IMR-90 (cell line): ENCODE results near the gene VRTN. TPM values are rescaled to one million over a fixed set of nuclear protein-coding genes. Genes with fewer than 3 reads are reported as not detected.
"Not testable (repeated sequence)": the region's sequence is repeated elsewhere in the genome, so short reads cannot be mapped to it uniquely, and the experiment has no call there.

Source experiments
- ATAC-seq: fragments of 200-7000 bp; cut with Tn5 transposase; 2 replicates; pipeline ENCODE4 v1.9.1; 2020; ENCODE audit warnings: low read depth, mild to moderate bottlenecking, moderate library complexity
- BruUV-seq: library from RNA; stranded (reverse); fragments of 400-500 nt; replicated peaks from 2 replicates; lab custom pipeline; 2021; lab: Mats Ljungman, UMichigan
- CTCF ChIA-PET: fragments of 300-600 bp; formaldehyde crosslinking; extraction: SDS; loops from one replicate; lab custom pipeline; 2021; ENCODE audit warnings: antibody characterized with exemption; lab: Yijun Ruan, JAX
- POLR2A ChIA-PET: fragments of 300-600 bp; sonication (Branson Sonifier 250); formaldehyde crosslinking; loops from one replicate; lab custom pipeline; 2022; ENCODE audit warnings: antibody characterized with exemption; ENCODE audit not compliant: unreplicated experiment; lab: Charles Lee
- DNase-seq: peaks from one replicate; pipeline ENCODE4 v3.0.0; 2013
- H2AFZ ChIP-seq: replicated peaks from 2 replicates; pipeline ENCODE3; 2013; ENCODE audit warnings: low read length, mild to moderate bottlenecking; ENCODE audit not compliant: poor library complexity
- H2AK5ac ChIP-seq: 2 replicates; pipeline ENCODE4 v1.6.1; 2013; ENCODE audit warnings: low read depth, low read length, inconsistent platforms
- H2AK9ac ChIP-seq: replicated peaks from 2 replicates; pipeline ENCODE3; 2013; ENCODE audit warnings: mild to moderate bottlenecking, low read depth, low read length, moderate library complexity; ENCODE audit not compliant: poor library complexity
- H2BK120ac ChIP-seq: 2 replicates; pipeline ENCODE4 v1.6.1; 2013; ENCODE audit warnings: low read depth, low read length, inconsistent platforms
- H2BK15ac ChIP-seq: 3 replicates; pipeline ENCODE4 v1.6.1; 2013; ENCODE audit warnings: low read depth, low read length, inconsistent platforms
- H2BK20ac ChIP-seq: 2 replicates; pipeline ENCODE4 v1.6.1; 2013; ENCODE audit warnings: low read depth, mild to moderate bottlenecking, inconsistent platforms, low read length, moderate library complexity
- H2BK5ac ChIP-seq: 2 replicates; pipeline ENCODE4 v1.6.1; 2013; ENCODE audit warnings: mild to moderate bottlenecking, low read depth, low read length, inconsistent platforms; ENCODE audit not compliant: poor library complexity, severe bottlenecking
- H3K14ac ChIP-seq: replicated peaks from 2 replicates; pipeline ENCODE4 v1.6.1; 2013; ENCODE audit warnings: low read depth, low read length, inconsistent platforms
- H3K18ac ChIP-seq: 2 replicates; pipeline ENCODE4 v1.6.1; 2013; ENCODE audit warnings: low read depth, low read length, control low read depth
- H3K23ac ChIP-seq: 2 replicates; pipeline ENCODE4 v1.6.1; 2013; ENCODE audit warnings: low read depth, low read length, inconsistent platforms
- H3K27ac ChIP-seq: 2 replicates; pipeline ENCODE4 v1.5.1; 2013; ENCODE audit warnings: mild to moderate bottlenecking, control low read depth, low read length; ENCODE audit not compliant: insufficient read depth
- H3K27me3 ChIP-seq: 2 replicates; pipeline ENCODE4 v1.6.1; 2013; ENCODE audit warnings: low read length; ENCODE audit not compliant: control insufficient read depth, insufficient read depth
- H3K36me3 ChIP-seq: 2 replicates; pipeline ENCODE4 v1.6.1; 2013; ENCODE audit warnings: low read length, mixed read lengths; ENCODE audit not compliant: control insufficient read depth, insufficient read depth
- H3K4ac ChIP-seq: 2 replicates; pipeline ENCODE4 v1.6.1; 2013; ENCODE audit warnings: low read depth, low read length, inconsistent platforms
- H3K4me1 ChIP-seq: 2 replicates; pipeline ENCODE4 v1.6.1; 2013; ENCODE audit warnings: low read length, mixed read lengths; ENCODE audit not compliant: control insufficient read depth, insufficient read depth
- H3K4me2 ChIP-seq: 2 replicates; pipeline ENCODE4 v1.6.1; 2013; ENCODE audit warnings: low read depth, mild to moderate bottlenecking, control low read depth, low read length, moderate library complexity
- H3K4me3 ChIP-seq: 2 replicates; pipeline ENCODE4 v1.5.1; 2013; ENCODE audit warnings: low read depth, mild to moderate bottlenecking, control low read depth, low read length, moderate library complexity; ENCODE audit not compliant: insufficient read depth
- H3K56ac ChIP-seq: 2 replicates; pipeline ENCODE4 v1.6.1; 2013; ENCODE audit warnings: low read length, inconsistent platforms; ENCODE audit not compliant: insufficient read depth; ENCODE audit errors: extremely low read depth
- H3K79me1 ChIP-seq, 2 experiments: 2 replicates each; pipeline ENCODE4 v1.6.1; 2013; ENCODE audit warnings: low read length in 2 of 2, inconsistent platforms in 1 of 2, low read depth in 1 of 2
- H3K9ac ChIP-seq: 2 replicates; pipeline ENCODE4 v1.6.1; 2013; ENCODE audit warnings: low read depth, low read length, control low read depth
- H3K9me1 ChIP-seq: 2 replicates; pipeline ENCODE4 v1.6.1; 2013; ENCODE audit warnings: low read length, inconsistent platforms; ENCODE audit not compliant: insufficient read depth
- H3K9me3 ChIP-seq: 2 replicates; pipeline ENCODE4 v1.6.1; 2013; ENCODE audit warnings: low read length; ENCODE audit not compliant: control insufficient read depth, insufficient read depth
- H4K20me1 ChIP-seq: 2 replicates; pipeline ENCODE4 v1.6.1; 2013; ENCODE audit warnings: low read length, inconsistent platforms; ENCODE audit not compliant: insufficient read depth
- H4K5ac ChIP-seq: 2 replicates; pipeline ENCODE4 v1.6.1; 2013; ENCODE audit warnings: mild to moderate bottlenecking, low read depth, low read length, control low read depth
- H4K8ac ChIP-seq, 2 experiments: 2 replicates each; pipeline ENCODE4 v1.6.1; 2013; ENCODE audit warnings: low read depth in 2 of 2, low read length in 2 of 2, control low read depth in 1 of 2, inconsistent platforms in 1 of 2
- H4K91ac ChIP-seq: 2 replicates; pipeline ENCODE4 v1.6.1; 2013; ENCODE audit warnings: low read depth, low read length, inconsistent platforms; ENCODE audit not compliant: insufficient read depth
- BHLHE40 ChIP-seq: fragments of 150-350 bp; IDR thresholded peaks from 2 replicates; pipeline ENCODE4 v1.6.1; 2016; ENCODE audit warnings: mild to moderate bottlenecking, low read depth, low read length
- CEBPB ChIP-seq: IDR thresholded peaks from 2 replicates; pipeline ENCODE4 v1.6.1; 2012; ENCODE audit warnings: low read depth, low read length, improper control_type of control experiment
- CHD1 ChIP-seq: IDR thresholded peaks from 2 replicates; pipeline ENCODE4 v1.6.1; 2012; ENCODE audit warnings: low read depth, low read length, improper control_type of control experiment
- MAFK ChIP-seq: IDR thresholded peaks from 2 replicates; pipeline ENCODE4 v1.6.1; 2012; ENCODE audit warnings: low read depth, low read length, improper control_type of control experiment
- MXI1 ChIP-seq: IDR thresholded peaks from 2 replicates; pipeline ENCODE4 v1.6.1; 2012; ENCODE audit warnings: low read depth, mild to moderate bottlenecking, low read length, moderate library complexity, borderline replicate concordance
- POLR2A ChIP-seq: IDR thresholded peaks from 2 replicates; pipeline ENCODE4 v1.6.1; 2012; ENCODE audit warnings: mild to moderate bottlenecking, low read depth, low read length
- RAD21 ChIP-seq: IDR thresholded peaks from 2 replicates; pipeline ENCODE4 v1.6.1; 2012; ENCODE audit warnings: low read length, improper control_type of control experiment
- RFX5 ChIP-seq: IDR thresholded peaks from 2 replicates; pipeline ENCODE4 v1.8.0; 2012; ENCODE audit warnings: low read depth, mild to moderate bottlenecking, low read length, moderate library complexity
- WGBS, 2 experiments: methylation state at CpG; one replicate each; pipeline versions ENCODE4 v1.1.5 to v1.1.7; 2013; ENCODE audit warnings: missing lambda C conversion rate in 2 of 2; ENCODE audit not compliant: insufficient read length in 1 of 2; ENCODE audit errors: extremely low coverage in 2 of 2; 5-methylcytosine and 5-hydroxymethylcytosine counted together
- dilution Hi-C: fragments of 300-500 bp; cut with HindIII; formaldehyde crosslinking; loops from one replicate; pipeline ENCODE4 v1.14.3; 2018; ENCODE audit warnings: low sequenced_read_pairs; ENCODE audit not compliant: unreplicated experiment
- in situ Hi-C: fragments of 300-500 bp; cut with MboI; formaldehyde crosslinking; loops from 3 replicates; pipeline ENCODE4 v1.14.3; 2019; ENCODE audit warnings: low sequenced_read_pairs, inconsistent platforms, mixed read lengths
- intact Hi-C: fragments of 100-400 bp; cut with micrococcal nuclease; formaldehyde crosslinking; loops from 2 replicates; pipeline ENCODE4 v1.10.0; 2022
- polyA plus RNA-seq, 3 experiments: library from polyadenylated mRNA; depleted of rRNA; stranded (reverse); fragments of >200 nt; gene quantifications; 2 replicates each; pipeline ENCODE4 v1.2.3, GENCODE V29; 2012; ENCODE audit warnings: low replicate concordance in 1 of 3
- total RNA-seq: library from RNA; depleted of rRNA; stranded (reverse); fragments of >200 nt; gene quantifications from 2 replicates; pipeline ENCODE4 v1.2.3, GENCODE V29; 2012
- TF ChIP-seq, protein P1 (sequence below): fragments of 150-350 bp; IDR thresholded peaks from 2 replicates; pipeline ENCODE4 v1.6.1; 2016; ENCODE audit warnings: low read depth, mild to moderate bottlenecking, low read length, moderate library complexity, borderline replicate concordance
- TF ChIP-seq, protein P2 (sequence below): fragments of 150-350 bp; IDR thresholded peaks from 2 replicates; pipeline ENCODE4 v1.6.1; 2017; ENCODE audit warnings: mild to moderate bottlenecking, antibody characterized with exemption, low read length, low read depth

Gene VRTN
- total and polyA plus RNA-seq, 2 of the 4 experiments (the other 2 are of a cell fraction) = not detected

- CTCF ChIA-PET = no interaction called here
Observed at GRCh38 chr14:74389980-74390379, 41.7 kb downstream of the VRTN start.

GRCh38 chr14:74390505-74390904 is 42.2 kb downstream of the VRTN start:
- H3K27ac ChIP-seq, H3K4me1 ChIP-seq, H3K36me3 ChIP-seq, CTCF ChIA-PET, H2BK5ac ChIP-seq, intact Hi-C loops, BruUV-seq, H3K18ac ChIP-seq, H3K9ac ChIP-seq, DNase-seq, H2BK15ac ChIP-seq, H3K4ac ChIP-seq, ATAC-seq, H2AFZ ChIP-seq, H4K20me1 ChIP-seq, H3K4me2 ChIP-seq, in situ Hi-C loops, H2BK120ac ChIP-seq, H2BK20ac ChIP-seq, dilution Hi-C loops, H4K5ac ChIP-seq, H3K56ac ChIP-seq, H3K23ac ChIP-seq, H4K8ac ChIP-seq, H3K14ac ChIP-seq, H3K9me1 ChIP-seq, H3K4me3 ChIP-seq, H2AK9ac ChIP-seq, H3K9me3 ChIP-seq, H4K91ac ChIP-seq, H2AK5ac ChIP-seq, H3K79me1 ChIP-seq: not testable (repeated sequence)
- H3K27me3 ChIP-seq = peaks cover 46% of the 10 kb centered on the region
- POLR2A ChIA-PET = interaction anchor here (0.7 kb wide), 1 partner anchor 9 kb away, joined by 13 read pairs; no protein-coding TSS in a partner anchor
- no CpG with 5 or more reads among the region's 3 CpGs for WGBS, 2 experiments

More at GRCh38 chr14:74389980-74390379, 41.7 kb downstream of the VRTN start:
- TF ChIP-seq RAD21 = no peak
- TF ChIP-seq POLR2A = no peak
- TF ChIP-seq BHLHE40 = no peak
- TF ChIP-seq MAFK = no peak
- TF ChIP-seq MXI1 = no peak
- TF ChIP-seq CEBPB = no peak
- TF ChIP-seq, protein P1, sequence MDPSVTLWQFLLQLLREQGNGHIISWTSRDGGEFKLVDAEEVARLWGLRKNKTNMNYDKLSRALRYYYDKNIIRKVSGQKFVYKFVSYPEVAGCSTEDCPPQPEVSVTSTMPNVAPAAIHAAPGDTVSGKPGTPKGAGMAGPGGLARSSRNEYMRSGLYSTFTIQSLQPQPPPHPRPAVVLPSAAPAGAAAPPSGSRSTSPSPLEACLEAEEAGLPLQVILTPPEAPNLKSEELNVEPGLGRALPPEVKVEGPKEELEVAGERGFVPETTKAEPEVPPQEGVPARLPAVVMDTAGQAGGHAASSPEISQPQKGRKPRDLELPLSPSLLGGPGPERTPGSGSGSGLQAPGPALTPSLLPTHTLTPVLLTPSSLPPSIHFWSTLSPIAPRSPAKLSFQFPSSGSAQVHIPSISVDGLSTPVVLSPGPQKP = no peak
- TF ChIP-seq CHD1 = no peak
- TF ChIP-seq RFX5 = no peak
- TF ChIP-seq, protein P2, sequence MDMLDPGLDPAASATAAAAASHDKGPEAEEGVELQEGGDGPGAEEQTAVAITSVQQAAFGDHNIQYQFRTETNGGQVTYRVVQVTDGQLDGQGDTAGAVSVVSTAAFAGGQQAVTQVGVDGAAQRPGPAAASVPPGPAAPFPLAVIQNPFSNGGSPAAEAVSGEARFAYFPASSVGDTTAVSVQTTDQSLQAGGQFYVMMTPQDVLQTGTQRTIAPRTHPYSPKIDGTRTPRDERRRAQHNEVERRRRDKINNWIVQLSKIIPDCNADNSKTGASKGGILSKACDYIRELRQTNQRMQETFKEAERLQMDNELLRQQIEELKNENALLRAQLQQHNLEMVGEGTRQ = no peak
- no peaks in the 10 kb centered on the region for H3K9me1 ChIP-seq
- no peak overlapping the region for H3K18ac ChIP-seq
- no peak overlapping the region for H3K56ac ChIP-seq
- H4K91ac ChIP-seq = no peak overlapping the region
- H3K79me1 ChIP-seq = no peaks in the 10 kb centered on the region
- H3K27ac ChIP-seq = no peak overlapping the region
- H4K20me1 ChIP-seq = no peaks in the 10 kb centered on the region; the same call in 1 of the 2 replicates
- no peak overlapping the region for H3K9ac ChIP-seq
- no peak overlapping the region for H2AK9ac ChIP-seq
- H2BK120ac ChIP-seq = no peak overlapping the region
- ATAC-seq = no peak
- no TSS peak for BruUV-seq
- no peaks in the 10 kb centered on the region for H3K9me3 ChIP-seq
- no peak overlapping the region for H3K23ac ChIP-seq
- H3K4me3 ChIP-seq = no peak overlapping the region
- no peak overlapping the region for H2BK15ac ChIP-seq
- H2AK5ac ChIP-seq = no peak overlapping the region
- POLR2A ChIA-PET = interaction anchor here (0.7 kb wide), 1 partner anchor 9 kb away, joined by 13 read pairs; no protein-coding TSS in a partner anchor
- no peak overlapping the region for H3K4me2 ChIP-seq
- no peaks in the 10 kb centered on the region for H3K4me1 ChIP-seq
- dilution Hi-C loops (no loop called here), intact Hi-C loops (no loop called here), in situ Hi-C loops (no loop called here)
- H3K36me3 ChIP-seq = no peaks in the 10 kb centered on the region
- H2AFZ ChIP-seq = no peak overlapping the region
- 60% methylated on average over 1 of the region's 7 CpGs; no CpG with 5 or more reads in 1 of the 2 experiments for WGBS, 2 experiments
- peaks cover 44% of the 10 kb centered on the region for H3K27me3 ChIP-seq
- H4K5ac ChIP-seq = no peak overlapping the region
- no peak overlapping the region for H2BK20ac ChIP-seq
- no peak for DNase-seq
- H3K14ac ChIP-seq = no peak overlapping the region
- no peak overlapping the region for H3K4ac ChIP-seq
- no peak overlapping the region for H2BK5ac ChIP-seq
- no peak overlapping the region for H4K8ac ChIP-seq
